HepG2 (cell line): ENCODE measurements around the gene PPP1R1B. TPM values are rescaled to one million over a fixed set of nuclear protein-coding genes. Genes with fewer than 3 reads are reported as not detected.

Source experiments
- GABPA ChIP-seq, 2 experiments: IDR thresholded peaks; 2 replicates each; pipeline ENCODE4 v1.6.1; 2011 to 2016; ENCODE audit warnings: low read depth in 2 of 2, low read length in 1 of 2, missing biosample characterization in 1 of 2, missing genetic modification characterization in 1 of 2
- IKZF4 ChIP-seq: sonication (generic); formaldehyde crosslinking; IDR thresholded peaks from 2 replicates; pipeline ENCODE4 v1.5.1; 2020; ENCODE audit warnings: borderline replicate concordance, mild to moderate bottlenecking, low read depth, missing genetic modification reagents; ENCODE audit errors: not compliant biosample characterization
- JUNB ChIP-seq: sonication (generic); formaldehyde crosslinking; IDR thresholded peaks from 2 replicates; pipeline ENCODE4 v1.8.0; 2022; ENCODE audit warnings: missing genetic modification reagents, mild to moderate bottlenecking, borderline replicate concordance
- LBX2 ChIP-seq: sonication (generic); formaldehyde crosslinking; IDR thresholded peaks from 2 replicates; pipeline ENCODE4 v1.5.0; 2020; ENCODE audit warnings: missing genetic modification reagents, mild to moderate bottlenecking, borderline replicate concordance
- MLXIP ChIP-seq: sonication (generic); formaldehyde crosslinking; IDR thresholded peaks from 2 replicates; pipeline ENCODE4 v1.9.0; 2021; ENCODE audit warnings: missing genetic modification reagents, borderline replicate concordance
- PHF5A ChIP-seq: IDR thresholded peaks from one replicate; pipeline ENCODE4 v1.6.1; 2018; ENCODE audit warnings: low read depth, missing genetic modification reagents; ENCODE audit not compliant: unreplicated experiment
- RELA ChIP-seq: sonication (generic); formaldehyde crosslinking; IDR thresholded peaks from 2 replicates; pipeline ENCODE4 v1.4.0; 2020; ENCODE audit warnings: missing genetic modification reagents
- SOX5 ChIP-seq: IDR thresholded peaks from 2 replicates; pipeline ENCODE4 v1.6.1; 2016; ENCODE audit warnings: borderline replicate concordance
- ZNF644 ChIP-seq: IDR thresholded peaks from 2 replicates; pipeline ENCODE4 v1.6.1; 2016; ENCODE audit warnings: low read depth
- ZNF709 ChIP-seq: sonication (generic); formaldehyde crosslinking; IDR thresholded peaks from 2 replicates; pipeline ENCODE4 v1.5.0; 2020; ENCODE audit warnings: mild to moderate bottlenecking, missing genetic modification reagents
- ZNF777 ChIP-seq: sonication (generic); formaldehyde crosslinking; IDR thresholded peaks from 2 replicates; pipeline ENCODE4 v1.4.0; 2020; ENCODE audit warnings: missing genetic modification reagents
- ZNF841 ChIP-seq: sonication (generic); formaldehyde crosslinking; IDR thresholded peaks from 2 replicates; pipeline ENCODE4 v1.8.1; 2023; ENCODE audit warnings: missing genetic modification reagents, borderline replicate concordance
- polyA plus RNA-seq, 8 experiments: library from polyadenylated mRNA; depleted of rRNA in 3 of 8; stranded (reverse) in 7 of 8; unstranded in 1 of 8; fragments of >200 nt; fragmentation: Illumina TruSeq in 4 of 8; extraction: Trizol in 4 of 8; gene quantifications; 2 replicates each; pipeline versions ENCODE4 v1.2.1 to v1.2.3, GENCODE V29; 2011 to 2016; ENCODE audit warnings: low read depth in 4 of 8, missing spikeins in 1 of 8, mixed read lengths in 1 of 8; ENCODE audit not compliant: insufficient read depth in 1 of 8
- total RNA-seq, 5 experiments: library from RNA; depleted of rRNA; stranded (reverse); fragments of >200 nt; fragmentation: Illumina TruSeq; extraction: Trizol; gene quantifications; 2 replicates each; pipeline ENCODE4 v1.2.3, GENCODE V29; 2016; ENCODE audit warnings: low read depth in 1 of 5
- TF ChIP-seq, protein P1 (sequence below): sonication (generic); formaldehyde crosslinking; IDR thresholded peaks from 2 replicates; pipeline ENCODE4 v1.5.1; 2020; ENCODE audit warnings: mild to moderate bottlenecking, missing genetic modification reagents, moderate library complexity
- TF ChIP-seq, protein P2 (sequence below): sonication (generic); formaldehyde crosslinking; conservative IDR thresholded peaks from 2 replicates; pipeline ENCODE4 v1.4.0; 2020; ENCODE audit warnings: missing genetic modification reagents

Gene PPP1R1B
- total and polyA plus RNA-seq, 2 of the 13 experiments (the other 11 are each of a cell fraction or from before 2014, with no cell fraction given) = 0.08 TPM; not detected in 1

GRCh38 chr17:39591958-39592954 lies 34.5 kb upstream of the PPP1R1B start (continued):
- TF ChIP-seq, protein P1, sequence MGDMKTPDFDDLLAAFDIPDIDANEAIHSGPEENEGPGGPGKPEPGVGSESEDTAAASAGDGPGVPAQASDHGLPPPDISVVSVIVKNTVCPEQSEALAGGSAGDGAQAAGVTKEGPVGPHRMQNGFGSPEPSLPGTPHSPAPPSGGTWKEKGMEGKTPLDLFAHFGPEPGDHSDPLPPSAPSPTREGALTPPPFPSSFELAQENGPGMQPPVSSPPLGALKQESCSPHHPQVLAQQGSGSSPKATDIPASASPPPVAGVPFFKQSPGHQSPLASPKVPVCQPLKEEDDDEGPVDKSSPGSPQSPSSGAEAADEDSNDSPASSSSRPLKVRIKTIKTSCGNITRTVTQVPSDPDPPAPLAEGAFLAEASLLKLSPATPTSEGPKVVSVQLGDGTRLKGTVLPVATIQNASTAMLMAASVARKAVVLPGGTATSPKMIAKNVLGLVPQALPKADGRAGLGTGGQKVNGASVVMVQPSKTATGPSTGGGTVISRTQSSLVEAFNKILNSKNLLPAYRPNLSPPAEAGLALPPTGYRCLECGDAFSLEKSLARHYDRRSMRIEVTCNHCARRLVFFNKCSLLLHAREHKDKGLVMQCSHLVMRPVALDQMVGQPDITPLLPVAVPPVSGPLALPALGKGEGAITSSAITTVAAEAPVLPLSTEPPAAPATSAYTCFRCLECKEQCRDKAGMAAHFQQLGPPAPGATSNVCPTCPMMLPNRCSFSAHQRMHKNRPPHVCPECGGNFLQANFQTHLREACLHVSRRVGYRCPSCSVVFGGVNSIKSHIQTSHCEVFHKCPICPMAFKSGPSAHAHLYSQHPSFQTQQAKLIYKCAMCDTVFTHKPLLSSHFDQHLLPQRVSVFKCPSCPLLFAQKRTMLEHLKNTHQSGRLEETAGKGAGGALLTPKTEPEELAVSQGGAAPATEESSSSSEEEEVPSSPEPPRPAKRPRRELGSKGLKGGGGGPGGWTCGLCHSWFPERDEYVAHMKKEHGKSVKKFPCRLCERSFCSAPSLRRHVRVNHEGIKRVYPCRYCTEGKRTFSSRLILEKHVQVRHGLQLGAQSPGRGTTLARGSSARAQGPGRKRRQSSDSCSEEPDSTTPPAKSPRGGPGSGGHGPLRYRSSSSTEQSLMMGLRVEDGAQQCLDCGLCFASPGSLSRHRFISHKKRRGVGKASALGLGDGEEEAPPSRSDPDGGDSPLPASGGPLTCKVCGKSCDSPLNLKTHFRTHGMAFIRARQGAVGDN (CRISPR knock-in tag) = peak; percentile 25; the same call in 1 of the 2 replicates
- TF ChIP-seq MLXIP (peak; percentile 87; the same call in 1 of the 2 replicates), ZNF841 (CRISPR knock-in tag) (0 out of 2 replicates have a peak, but pooled peaks have one; percentile 49), SOX5 (peak; percentile 41; the same call in 1 of the 2 replicates), RELA (CRISPR knock-in tag) (no peak), ZNF709 (CRISPR knock-in tag) (0 out of 2 replicates have a peak, but pooled peaks have one; percentile 46), ZNF777 (CRISPR knock-in tag) (0 out of 2 replicates have a peak, but pooled peaks have one; percentile 30), PHF5A (CRISPR knock-in tag) (no peak), IKZF4 (CRISPR knock-in tag) (peak; percentile 46), ZNF644 (CRISPR knock-in tag) (0 out of 2 replicates have a peak, but pooled peaks have one; percentile 31), LBX2 (CRISPR knock-in tag) (0 out of 2 replicates have a peak, but pooled peaks have one; percentile 20), JUNB (CRISPR knock-in tag) (peak; percentile 73; the same call in 1 of the 2 replicates), GABPA (IDR thresholded peaks at IDR 0.05; ENCODE audit: low read depth, low read length) (0 out of 2 replicates have a peak, but pooled peaks have one; percentile 5), GABPA (CRISPR knock-in tag; IDR thresholded peaks at IDR 0.05; ENCODE audit: low read depth) (no peak)
- TF ChIP-seq, protein P2, sequence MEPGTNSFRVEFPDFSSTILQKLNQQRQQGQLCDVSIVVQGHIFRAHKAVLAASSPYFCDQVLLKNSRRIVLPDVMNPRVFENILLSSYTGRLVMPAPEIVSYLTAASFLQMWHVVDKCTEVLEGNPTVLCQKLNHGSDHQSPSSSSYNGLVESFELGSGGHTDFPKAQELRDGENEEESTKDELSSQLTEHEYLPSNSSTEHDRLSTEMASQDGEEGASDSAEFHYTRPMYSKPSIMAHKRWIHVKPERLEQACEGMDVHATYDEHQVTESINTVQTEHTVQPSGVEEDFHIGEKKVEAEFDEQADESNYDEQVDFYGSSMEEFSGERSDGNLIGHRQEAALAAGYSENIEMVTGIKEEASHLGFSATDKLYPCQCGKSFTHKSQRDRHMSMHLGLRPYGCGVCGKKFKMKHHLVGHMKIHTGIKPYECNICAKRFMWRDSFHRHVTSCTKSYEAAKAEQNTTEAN (CRISPR knock-in tag) = 0 out of 2 replicates have a peak, but pooled peaks have one; percentile 41
